HUES6 (cell line): ENCODE data around the gene MYO16.

ENCODE experiments used
- H3K27ac ChIP-seq: 2 replicates; pipeline ENCODE4 v1.7.0; 2013; ENCODE audit warnings: low read depth, mild to moderate bottlenecking, low read length, inconsistent platforms
- H3K27me3 ChIP-seq: 2 replicates; pipeline ENCODE4 v1.6.1; 2013; ENCODE audit warnings: low read length; ENCODE audit not compliant: control insufficient read depth, insufficient read depth
- H3K36me3 ChIP-seq: 2 replicates; pipeline ENCODE4 v1.6.1; 2013; ENCODE audit warnings: low read length; ENCODE audit not compliant: control insufficient read depth, insufficient read depth
- H3K4me1 ChIP-seq: 2 replicates; pipeline ENCODE4 v1.6.1; 2013; ENCODE audit warnings: low read length; ENCODE audit not compliant: control insufficient read depth, insufficient read depth
- H3K4me3 ChIP-seq: 2 replicates; pipeline ENCODE4 v1.5.1; 2013; ENCODE audit warnings: low read depth, low read length
- H3K9ac ChIP-seq: one replicate; pipeline ENCODE4 v1.6.1; 2013; ENCODE audit warnings: mild to moderate bottlenecking, low read length
- H3K9me3 ChIP-seq: 2 replicates; pipeline ENCODE4 v1.6.1; 2013; ENCODE audit warnings: low read depth, low read length; ENCODE audit not compliant: control insufficient read depth, insufficient read depth

MYO16 gene

DNA sequence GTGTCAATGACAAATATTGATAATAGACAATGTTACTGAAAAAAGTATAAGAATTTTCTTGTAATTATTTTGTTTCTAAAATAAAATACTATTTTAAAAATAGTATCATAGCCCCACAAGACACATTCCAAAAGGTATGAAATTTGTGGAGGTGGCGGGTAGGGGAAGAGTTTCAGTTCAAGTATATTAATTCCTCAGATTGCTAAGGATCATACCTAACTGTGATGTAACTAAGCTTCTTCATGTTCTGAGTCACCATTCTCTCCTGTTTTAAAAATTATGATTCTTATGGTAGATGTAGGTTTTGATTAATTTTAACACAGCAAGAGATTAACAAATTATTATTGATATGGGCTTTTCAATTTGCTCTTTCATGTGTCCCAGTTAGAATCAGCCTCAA lies 61.3 kb downstream of the MYO16 start:
- no peak overlapping the region for H3K4me3 ChIP-seq
- H3K9me3 ChIP-seq, result no peaks in the 10 kb centered on the region
- no peaks in the 10 kb centered on the region for H3K36me3 ChIP-seq
- H3K4me1 ChIP-seq, result no peaks in the 10 kb centered on the region
- no peaks in the 10 kb centered on the region for H3K27me3 ChIP-seq
- no peak overlapping the region for H3K27ac ChIP-seq
- H3K9ac ChIP-seq, result no peak overlapping the region

DNA sequence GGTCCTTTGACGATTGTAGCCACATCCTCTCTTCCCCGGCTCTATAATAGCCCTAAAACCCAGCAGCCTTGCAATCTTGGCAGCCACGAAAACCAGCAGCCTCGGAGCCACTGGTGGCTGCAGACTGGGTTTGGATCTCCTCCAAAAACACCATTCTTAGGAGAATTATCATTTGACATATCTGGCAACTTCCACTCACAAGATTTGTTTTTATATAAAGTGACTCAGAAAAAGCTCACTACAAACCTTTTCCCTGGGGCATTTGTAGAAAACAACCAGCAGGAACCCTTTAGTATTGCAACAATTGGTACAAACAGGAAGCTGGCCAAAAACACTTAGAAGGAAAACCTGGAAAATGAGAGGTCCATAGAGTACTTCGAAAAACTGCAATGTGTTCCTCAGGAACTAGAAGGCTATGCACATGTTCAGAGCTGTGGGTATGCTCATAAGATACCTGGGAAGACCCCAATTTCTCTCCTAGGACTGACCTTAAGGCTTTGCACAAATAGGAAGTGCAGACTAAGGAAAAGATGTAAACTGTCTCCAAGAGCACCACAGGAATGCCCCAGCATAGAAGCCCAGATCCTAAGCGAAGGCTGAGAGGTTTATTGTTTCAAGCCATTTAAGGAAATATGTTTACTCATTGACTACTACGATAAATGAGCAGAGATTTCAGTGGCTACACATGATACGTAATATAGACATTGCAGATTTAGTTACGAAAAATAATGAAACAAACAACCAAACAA lies 71.2 kb downstream of the MYO16 start:
- 0 out of 2 replicates have a peak, but pooled peaks cover 2% of the 10 kb centered on the region for H3K9me3 ChIP-seq
- no peak overlapping the region for H3K4me3 ChIP-seq
- no peaks in the 10 kb centered on the region for H3K27me3 ChIP-seq
- no peak overlapping the region for H3K27ac ChIP-seq
- no peak overlapping the region for H3K9ac ChIP-seq
- H3K4me1 ChIP-seq, result no peaks in the 10 kb centered on the region
- H3K36me3 ChIP-seq, result no peaks in the 10 kb centered on the region

DNA sequence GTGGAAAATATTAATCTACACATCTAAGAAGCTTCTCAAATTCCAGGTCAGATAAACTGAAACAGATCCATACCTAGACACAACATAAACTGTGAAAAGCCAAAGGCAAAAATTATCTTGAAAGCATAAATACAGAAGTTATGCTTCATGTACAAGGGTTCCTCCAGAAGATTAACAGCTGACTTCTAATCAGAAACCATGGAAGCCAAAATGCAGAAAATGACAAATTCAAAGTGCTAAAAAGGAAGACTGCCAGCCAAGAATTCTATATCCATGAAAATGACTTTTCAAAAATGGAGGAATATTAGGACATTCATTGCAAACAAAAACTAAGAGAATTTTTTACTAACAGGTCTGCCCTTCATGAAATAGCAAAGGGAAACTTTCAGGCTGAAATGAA lies 72.8 kb downstream of the MYO16 start:
- Histone ChIP-seq H3K27me3 (no peaks in the 10 kb centered on the region), H3K4me3 (no peak overlapping the region), H3K9me3 (0 out of 2 replicates have a peak, but pooled peaks cover 2% of the 10 kb centered on the region), H3K4me1 (no peaks in the 10 kb centered on the region), H3K36me3 (no peaks in the 10 kb centered on the region), H3K27ac (no peak overlapping the region), H3K9ac (no peak overlapping the region)

DNA sequence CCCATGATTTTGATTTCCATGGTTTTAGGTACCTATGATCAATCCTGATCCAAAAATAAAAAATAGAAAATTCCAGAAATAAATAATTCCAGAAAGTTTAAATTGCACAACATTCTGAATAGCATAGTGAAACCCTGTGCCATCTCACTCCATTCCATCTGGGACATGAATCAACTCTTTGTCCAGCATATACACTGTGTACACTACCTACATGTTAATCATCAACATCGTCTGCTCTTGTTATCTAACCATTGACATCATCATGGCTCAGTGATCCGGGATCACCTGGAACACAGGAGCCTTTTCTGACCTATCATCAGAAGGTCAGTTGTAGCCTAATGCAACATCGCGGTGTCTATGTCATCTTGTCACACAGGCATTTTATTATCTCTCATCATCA lies 75.6 kb downstream of the MYO16 start:
- H3K4me1 ChIP-seq, result no peaks in the 10 kb centered on the region
- H3K27ac ChIP-seq, result no peak overlapping the region
- no peak overlapping the region for H3K9ac ChIP-seq
- no peaks in the 10 kb centered on the region for H3K36me3 ChIP-seq
- H3K4me3 ChIP-seq, result no peak overlapping the region
- H3K9me3 ChIP-seq, result 0 out of 2 replicates have a peak, but pooled peaks cover 2% of the 10 kb centered on the region
- no peaks in the 10 kb centered on the region for H3K27me3 ChIP-seq

DNA sequence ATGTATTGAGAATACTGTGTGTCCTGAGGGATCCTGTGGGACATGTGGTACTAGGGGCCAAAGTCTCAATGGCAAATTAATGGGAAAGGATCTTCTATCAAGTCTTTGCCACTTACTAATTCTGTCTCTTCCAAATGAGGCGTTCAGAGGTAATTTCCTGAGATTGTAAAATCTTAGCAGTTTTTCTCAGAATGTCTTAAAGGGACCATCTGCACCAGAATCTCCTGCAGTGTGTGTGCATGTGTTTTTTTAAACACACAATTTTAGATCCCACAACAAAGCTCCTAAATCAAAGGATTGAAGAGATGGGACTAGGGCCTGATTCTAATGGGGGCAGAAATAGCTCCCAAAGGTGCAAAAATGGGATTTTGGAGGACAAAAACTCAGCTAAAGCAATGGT lies 78.2 kb downstream of the MYO16 start:
- Histone ChIP-seq H3K27me3 (no peaks in the 10 kb centered on the region), H3K36me3 (no peaks in the 10 kb centered on the region), H3K9me3 (no peaks in the 10 kb centered on the region)

DNA sequence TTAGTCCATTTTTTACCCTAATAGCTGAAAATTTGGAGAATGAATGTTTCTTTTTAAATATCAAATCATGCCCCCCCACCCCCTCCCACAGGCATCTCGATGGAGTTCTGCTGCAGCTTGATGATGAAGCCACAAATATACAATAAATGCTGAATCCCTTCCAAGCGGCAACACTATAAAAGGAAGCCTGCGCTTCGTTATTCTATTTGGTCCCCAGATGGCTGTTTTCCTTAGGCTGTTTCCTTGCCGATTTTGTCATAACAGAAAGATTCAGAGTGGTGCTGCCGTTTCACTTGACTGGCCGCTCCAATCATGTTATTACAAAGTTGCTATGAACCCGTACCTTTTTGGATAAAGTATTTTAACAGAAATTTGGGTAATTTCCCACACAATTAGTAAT lies 79.5 kb downstream of the MYO16 start:
- H3K27ac ChIP-seq, result no peak overlapping the region

More for the DNA sequence above, 78.2 kb downstream of the MYO16 start:
- no peak overlapping the region for H3K9ac ChIP-seq
- no peak overlapping the region for H3K4me3 ChIP-seq
- H3K27ac ChIP-seq, result no peak overlapping the region
- no peaks in the 10 kb centered on the region for H3K4me1 ChIP-seq

DNA sequence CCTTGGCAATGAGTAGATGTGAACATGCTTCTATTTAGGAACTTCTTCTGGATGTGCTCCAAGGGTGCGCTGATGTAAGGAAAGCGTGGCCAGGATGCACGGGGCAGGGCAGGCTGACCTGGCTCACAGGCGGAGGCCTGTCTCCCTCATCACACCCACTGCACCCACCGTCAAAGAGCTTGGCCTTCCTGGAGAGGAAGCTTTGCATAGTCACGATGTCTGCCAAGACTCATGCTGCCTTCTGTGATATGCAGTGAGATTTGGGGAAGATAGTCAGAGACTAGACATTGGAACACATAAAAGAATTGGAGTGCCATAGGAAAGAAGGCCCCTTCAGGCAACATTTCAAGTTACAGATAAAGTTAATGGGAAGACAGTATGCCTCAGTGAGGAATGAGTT lies 82.0 kb downstream of the MYO16 start:
- H3K36me3 ChIP-seq, result no peaks in the 10 kb centered on the region
- H3K27ac ChIP-seq, result no peak overlapping the region
- no peaks in the 10 kb centered on the region for H3K9me3 ChIP-seq
- H3K4me3 ChIP-seq, result no peak overlapping the region
- H3K9ac ChIP-seq, result no peak overlapping the region
- no peaks in the 10 kb centered on the region for H3K27me3 ChIP-seq
- H3K4me1 ChIP-seq, result no peaks in the 10 kb centered on the region

More for the DNA sequence above, 79.5 kb downstream of the MYO16 start:
- no peak overlapping the region for H3K9ac ChIP-seq
- no peaks in the 10 kb centered on the region for H3K36me3 ChIP-seq
- no peaks in the 10 kb centered on the region for H3K27me3 ChIP-seq
- H3K4me3 ChIP-seq, result no peak overlapping the region
- no peaks in the 10 kb centered on the region for H3K9me3 ChIP-seq
- H3K4me1 ChIP-seq, result no peaks in the 10 kb centered on the region

DNA sequence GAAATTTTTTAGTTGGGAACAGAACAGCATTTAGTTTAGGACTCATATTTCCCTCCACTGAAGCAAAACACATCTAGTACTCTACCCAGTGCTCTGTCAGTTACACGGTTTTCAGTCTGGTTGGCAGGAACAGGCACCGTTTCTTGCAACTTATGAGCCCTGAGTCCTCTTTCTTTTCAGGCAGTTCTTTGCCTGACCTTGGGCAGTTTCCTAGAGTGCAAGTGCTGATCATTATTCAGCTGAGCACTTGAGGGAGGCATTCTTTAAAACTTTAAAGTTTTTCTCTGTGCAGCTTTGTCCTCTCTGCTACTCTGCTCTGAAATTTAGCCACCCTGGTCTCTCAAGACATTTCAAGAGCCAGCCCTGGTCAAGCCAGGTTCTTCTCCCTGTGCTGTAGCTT lies 96.1 kb downstream of the MYO16 start:
- Histone ChIP-seq H3K4me1 (no peaks in the 10 kb centered on the region), H3K36me3 (no peaks in the 10 kb centered on the region), H3K9ac (no peak overlapping the region), H3K27me3 (no peaks in the 10 kb centered on the region), H3K27ac (no peak overlapping the region), H3K9me3 (no peaks in the 10 kb centered on the region), H3K4me3 (no peak overlapping the region)

DNA sequence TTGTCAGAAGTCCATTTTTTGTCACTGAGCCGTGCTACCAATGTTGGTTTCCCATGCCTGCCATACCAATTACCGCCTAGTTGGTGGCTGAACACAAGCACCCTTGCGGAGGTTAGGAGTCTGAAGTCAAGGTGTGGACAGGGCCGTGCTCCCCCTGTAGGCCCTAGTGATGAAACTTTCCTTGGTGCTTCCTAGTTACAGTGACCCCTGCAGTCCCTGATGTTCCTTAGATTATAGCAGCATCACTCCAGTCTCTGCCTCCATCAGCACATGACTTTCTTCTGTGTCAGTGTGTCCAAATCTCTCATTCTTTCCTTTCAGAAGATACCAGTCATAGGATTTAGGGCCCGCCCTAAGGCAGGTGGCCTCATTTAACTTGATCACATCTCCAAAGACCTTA lies 99.0 kb downstream of the MYO16 start:
- Histone ChIP-seq H3K27ac (no peak overlapping the region), H3K4me3 (no peak overlapping the region), H3K36me3 (no peaks in the 10 kb centered on the region), H3K9ac (no peak overlapping the region), H3K27me3 (no peaks in the 10 kb centered on the region), H3K9me3 (no peaks in the 10 kb centered on the region), H3K4me1 (no peaks in the 10 kb centered on the region)

DNA sequence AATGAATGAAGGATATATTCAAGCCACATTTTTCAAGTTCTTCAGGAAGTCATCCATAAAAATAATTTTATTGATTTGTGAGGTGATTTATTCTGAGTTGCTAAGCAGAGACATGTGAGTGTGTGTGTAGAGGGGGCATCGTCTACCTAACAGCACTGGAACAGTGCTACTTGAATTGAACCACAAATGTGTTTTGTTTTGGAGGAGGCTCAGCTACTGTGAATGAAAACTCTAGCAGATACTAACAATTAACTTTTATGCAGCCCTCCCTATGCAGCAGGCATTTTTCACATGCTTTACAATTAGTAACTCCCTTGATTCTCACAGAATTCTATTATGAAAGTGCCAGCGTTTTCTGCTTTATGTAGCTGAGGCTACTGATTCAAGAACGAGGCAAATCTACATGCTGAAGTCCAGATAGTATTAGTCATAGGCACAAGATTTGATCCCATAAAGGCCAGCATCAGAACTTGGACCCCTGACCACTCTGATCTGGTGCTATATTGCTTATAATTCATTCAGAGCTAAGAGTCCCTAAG lies 103.7 kb downstream of the MYO16 start:
- H3K36me3 ChIP-seq, result no peaks in the 10 kb centered on the region
- no peaks in the 10 kb centered on the region for H3K4me1 ChIP-seq
- no peak overlapping the region for H3K4me3 ChIP-seq
- H3K9me3 ChIP-seq, result no peaks in the 10 kb centered on the region
- no peak overlapping the region for H3K9ac ChIP-seq
- no peaks in the 10 kb centered on the region for H3K27me3 ChIP-seq
- H3K27ac ChIP-seq, result no peak overlapping the region

DNA sequence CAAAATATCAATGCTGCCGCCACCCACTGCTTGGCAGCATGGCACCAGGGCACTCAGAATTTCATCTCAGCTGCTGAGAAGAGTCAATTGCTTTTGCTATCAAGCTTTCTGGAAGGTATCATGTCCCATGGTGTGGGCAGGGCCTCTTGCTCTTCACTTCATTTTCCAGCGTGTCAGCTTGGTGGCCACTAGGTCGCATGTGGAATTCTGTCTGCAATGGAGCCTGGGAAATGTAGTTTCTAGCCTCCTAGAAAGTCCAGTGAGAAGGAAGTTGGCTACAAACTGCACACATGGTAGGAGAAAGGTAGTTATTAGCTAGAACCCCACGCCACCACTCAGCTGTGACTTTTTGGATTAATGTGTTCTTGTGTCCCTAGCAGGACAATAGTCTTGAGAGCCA lies 105.3 kb downstream of the MYO16 start:
- Histone ChIP-seq H3K4me1 (no peaks in the 10 kb centered on the region), H3K27ac (no peak overlapping the region), H3K9me3 (no peaks in the 10 kb centered on the region), H3K36me3 (no peaks in the 10 kb centered on the region), H3K4me3 (no peak overlapping the region), H3K27me3 (no peaks in the 10 kb centered on the region), H3K9ac (no peak overlapping the region)
